Naive thymus-derived CD4-positive, alpha-beta T cell (primary cell): ENCODE data around the gene TM7SF3. TPM values are rescaled to one million over a fixed set of nuclear protein-coding genes. Genes with fewer than 3 reads are reported as not detected.
A peak's percentile ranks its signal among the peaks of the same experiment; 100 is the strongest.

ENCODE experiments used
- ATAC-seq: fragments of 150-1000 bp; cut with Tn5 transposase; 2 replicates; pipeline ENCODE4 v1.10.0; 2021; ENCODE audit warnings: mild to moderate bottlenecking, moderate library complexity
- CTCF ChIA-PET: fragments of 350-600 bp; sonication (Branson Sonifier 250); formaldehyde crosslinking; loops from one replicate; lab custom pipeline; 2021; ENCODE audit warnings: antibody characterized with exemption; lab: Charles Lee
- POLR2A ChIA-PET: fragments of 350-600 bp; sonication (Branson Sonifier 250); formaldehyde crosslinking; loops from one replicate; lab custom pipeline; 2021; ENCODE audit warnings: antibody characterized with exemption, inconsistent platforms; lab: Charles Lee
- DNase-seq, 9 donors: peaks; one replicate each; pipeline versions ENCODE4 v3.0.0 to v3.0.0-alpha.2; 2020 to 2022; ENCODE audit warnings: mixed read lengths in 1 of 9
- H3K27ac ChIP-seq: one replicate; pipeline ENCODE4 v1.7.0; 2013; ENCODE audit warnings: mild to moderate bottlenecking, low read depth, low read length, moderate library complexity
- H3K27me3 ChIP-seq, 2 donors: one replicate each; pipeline ENCODE4 v1.7.0; 2013; ENCODE audit warnings: low read length in 2 of 2, mild to moderate bottlenecking in 2 of 2, moderate library complexity in 2 of 2; ENCODE audit not compliant: control insufficient read depth in 2 of 2, insufficient read depth in 2 of 2
- H3K36me3 ChIP-seq, 3 experiments: 1 replicate in 2 of 3; 2 replicates in 1 of 3; pipeline ENCODE4 v1.7.0; 2013; ENCODE audit warnings: low read length in 3 of 3, mild to moderate bottlenecking in 3 of 3, moderate library complexity in 1 of 3; ENCODE audit not compliant: insufficient read depth in 3 of 3, control insufficient read depth in 2 of 3
- H3K4me1 ChIP-seq, 2 donors: one replicate each; pipeline ENCODE4 v1.7.0; 2013; ENCODE audit warnings: low read length in 2 of 2, mild to moderate bottlenecking in 2 of 2, moderate library complexity in 1 of 2; ENCODE audit not compliant: control insufficient read depth in 2 of 2, insufficient read depth in 2 of 2
- H3K4me3 ChIP-seq: 2 replicates; pipeline ENCODE4 v1.7.0; 2013; ENCODE audit warnings: mild to moderate bottlenecking, low read length
- H3K9me3 ChIP-seq, 3 experiments: 1 replicate in 2 of 3; 2 replicates in 1 of 3; pipeline ENCODE4 v1.7.0; 2013; ENCODE audit warnings: low read length in 3 of 3; ENCODE audit not compliant: control insufficient read depth in 2 of 3
- H3K27ac Mint-ChIP-seq, 9 donors: one replicate each; pipeline ENCODE4 v1.8.0; 2020 to 2022; ENCODE audit warnings: mixed read lengths in 9 of 9, mild to moderate bottlenecking in 8 of 9, moderate library complexity in 5 of 9, inconsistent platforms in 2 of 9
- H3K27me3 Mint-ChIP-seq, 5 donors: one replicate each; pipeline ENCODE4 v1.8.0; 2021 to 2022; ENCODE audit warnings: mixed read lengths in 5 of 5, mild to moderate bottlenecking in 1 of 5
- H3K36me3 Mint-ChIP-seq, 5 donors: one replicate each; pipeline ENCODE4 v1.8.0; 2020 to 2022; ENCODE audit warnings: mixed read lengths in 5 of 5, mild to moderate bottlenecking in 3 of 5, inconsistent platforms in 1 of 5
- H3K4me1 Mint-ChIP-seq, 7 donors: one replicate each; pipeline ENCODE4 v1.8.0; 2020 to 2022; ENCODE audit warnings: mixed read lengths in 7 of 7, mild to moderate bottlenecking in 3 of 7, inconsistent platforms in 1 of 7
- H3K4me3 Mint-ChIP-seq, 10 donors: one replicate each; pipeline ENCODE4 v1.8.0; 2020 to 2022; ENCODE audit warnings: mild to moderate bottlenecking in 10 of 10, mixed read lengths in 10 of 10, moderate library complexity in 6 of 10, inconsistent platforms in 2 of 10
- H3K9me3 Mint-ChIP-seq, 11 donors: one replicate each; pipeline ENCODE4 v1.8.0; 2020 to 2022; ENCODE audit warnings: mixed read lengths in 11 of 11, mild to moderate bottlenecking in 4 of 11, inconsistent platforms in 1 of 11, moderate library complexity in 1 of 11
- intact Hi-C, 2 donors: fragments of 100-400 bp; cut with micrococcal nuclease; formaldehyde crosslinking; loops; one replicate each; pipeline ENCODE4 v1.15.1; 2023
- polyA plus RNA-seq, 2 donors: library from polyadenylated mRNA; unstranded; fragments of 300-500 nt; fragmentation: Illumina TruSeq; gene quantifications; one replicate each; pipeline ENCODE4 v1.2.3, GENCODE V29; 2021
- total RNA-seq, 6 experiments: library from RNA in 5 of 6; stranded (reverse) in 5 of 6; gene quantifications; 1 replicate in 5 of 6; 2 replicates in 1 of 6; pipeline ENCODE4 v1.2.3 and lab custom pipeline; 2021 to 2026

Gene TM7SF3
- total and polyA plus RNA-seq, 7 experiments from 2014 or later, result 24.4 to 61.7 (median 33.0) TPM

DNA sequence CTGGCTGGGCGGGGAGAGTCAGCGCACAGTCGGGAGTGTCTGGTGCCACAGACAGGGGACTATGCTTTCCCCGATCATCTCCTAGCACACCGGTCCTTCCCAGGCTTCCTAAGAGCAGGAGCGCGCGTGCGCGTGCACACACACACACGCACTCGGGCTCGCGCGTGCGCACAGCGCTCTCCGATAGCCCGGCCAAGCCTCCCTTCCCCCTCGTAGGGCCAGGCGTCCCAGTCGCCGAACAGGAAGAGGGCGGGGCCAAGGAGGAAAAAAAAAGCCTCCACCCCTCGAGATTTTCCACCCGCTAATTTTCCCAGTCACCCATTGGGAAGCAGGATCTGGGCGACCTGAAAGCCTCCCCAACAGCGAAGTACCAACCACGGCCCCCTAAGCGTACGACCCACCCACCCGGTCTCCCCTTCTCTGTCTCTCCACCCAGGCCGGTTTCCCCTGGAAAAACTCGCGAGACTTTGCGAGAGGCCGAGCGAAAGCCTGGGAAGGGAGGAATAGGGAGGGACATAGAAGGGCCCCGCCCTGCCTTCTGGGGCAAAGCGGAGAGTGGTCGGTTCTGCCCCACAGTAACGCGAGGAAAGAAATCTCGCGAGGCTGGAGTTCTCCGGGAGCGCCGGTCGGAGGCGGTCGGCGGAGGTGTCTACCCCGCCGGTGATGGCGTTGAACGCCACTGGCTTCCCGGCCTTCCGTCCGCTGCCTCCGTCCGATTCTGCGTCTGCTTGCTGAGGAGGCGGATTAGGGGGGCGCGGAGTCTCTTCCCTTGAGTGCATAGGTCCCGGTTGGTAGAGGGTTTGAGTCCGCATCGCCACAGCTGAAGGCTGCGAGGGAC, 76.1 kb downstream of the TM7SF3 start, which contains the start of the genes FGFR1OP2 and INTS13:
Gene FGFR1OP2, plus strand, starts transcription at position 608 of the 838 bp plus-strand sequence. CDS start 15,689 bp downstream, outside the sequence.
Gene INTS13, minus strand, starts transcription at position 119 of the 838 bp plus-strand sequence. CDS start 1,178 bp downstream, outside the sequence.
- POLR2A ChIA-PET, result interaction anchor here (0.9 to 1.1 kb wide), 5 partner anchors 84 to 308 kb away, joined by 3 to 6 read pairs (median 4); partner anchors contain the start of genes ITPR2 and MED21
- H3K36me3 Mint-ChIP-seq, result peaks cover 6 to 25% (median 8%) of the 10 kb centered on the region in 5 donors
- CTCF ChIA-PET, result no interaction called here
- Histone ChIP-seq H3K27me3 (no peaks in the 10 kb centered on the region), H3K27ac (peak within 1 kb of the TSS; percentile 94), H3K9me3 (no peaks in the 10 kb centered on the region), H3K36me3 (peaks cover 0 to 12% (median 0%) of the 10 kb centered on the region in 3 experiments), H3K4me1 (peaks cover 32 to 35% of the 10 kb centered on the region in 2 donors), H3K4me3 (peak within 1 kb of the TSS; percentile 96)
- intact Hi-C loops, result loop anchor here (1.0 to 10.0 kb wide), 16 partner anchors 34 to 1886 kb away; partner anchors contain the start of genes ITPR2 (in 2 of the 2), MRPS35 (in 2 of the 2), PPFIBP1 (in 2 of the 2) and STK38L (in 2 of the 2)
- H3K4me1 Mint-ChIP-seq, result peaks cover 42 to 79% (median 68%) of the 10 kb centered on the region in 7 donors
- peak within 1 kb of the TSS; percentile 87 to 99 (median 97) for H3K4me3 Mint-ChIP-seq
- H3K9me3 Mint-ChIP-seq, result peaks cover 0 to 2% (median 0%) of the 10 kb centered on the region in 11 donors
- DNase-seq (peak; percentile 82 to 96 (median 93)), ATAC-seq (peak; percentile 95)
- H3K27me3 Mint-ChIP-seq, result peaks cover 0 to 3% (median 0%) of the 10 kb centered on the region in 5 donors
- H3K27ac Mint-ChIP-seq, result peak within 1 kb of the TSS; percentile 91 to 99 (median 95)

DNA sequence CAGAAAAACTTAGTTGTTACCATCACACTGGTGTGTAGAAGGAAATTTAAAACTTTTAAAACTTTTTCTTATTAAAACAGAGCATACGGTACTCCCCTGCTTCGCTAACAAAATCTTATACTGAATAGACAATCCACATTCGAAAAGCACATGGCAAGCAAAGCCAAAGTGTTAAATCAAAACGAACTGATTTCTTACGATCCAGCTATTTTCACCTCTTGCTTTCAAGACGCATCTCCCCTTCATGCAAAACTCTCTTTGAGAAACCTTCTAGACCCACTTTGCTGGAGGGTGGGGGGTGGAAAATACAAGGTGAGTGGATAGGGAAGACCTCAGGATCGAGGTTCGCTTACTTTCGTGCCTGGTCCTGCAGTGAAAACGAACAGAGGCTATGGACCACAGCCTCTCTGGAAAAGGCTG, 76.7 kb downstream of the TM7SF3 start:
- Histone ChIP-seq H3K4me3 (peak overlapping the region; percentile 96), H3K27me3 (no peaks in the 10 kb centered on the region), H3K36me3 (peaks cover 0 to 12% (median 0%) of the 10 kb centered on the region in 3 experiments), H3K9me3 (no peaks in the 10 kb centered on the region), H3K4me1 (peaks cover 29% of the 10 kb centered on the region in 2 donors), H3K27ac (peak overlapping the region; percentile 94)
- peaks cover 0 to 3% (median 0%) of the 10 kb centered on the region in 5 donors for H3K27me3 Mint-ChIP-seq
- POLR2A ChIA-PET, result interaction anchor here (0.8 to 2.0 kb wide), 5 partner anchors 76 to 308 kb away, joined by 3 to 7 read pairs (median 3); partner anchors contain the start of genes ITPR2, MED21 and TM7SF3
- H3K4me3 Mint-ChIP-seq, result peak overlapping the region; percentile 87 to 99 (median 97)
- intact Hi-C loops, result loop anchor here (1.0 to 10.0 kb wide), 6 partner anchors 35 to 1885 kb away; partner anchors contain the start of genes CCDC91 (in 1 of the 2), DNAI7 (in 1 of the 2) and ETFRF1 (in 1 of the 2)
- no peak for ATAC-seq
- no peak for DNase-seq
- peaks cover 9 to 28% (median 12%) of the 10 kb centered on the region in 5 donors for H3K36me3 Mint-ChIP-seq
- peak overlapping the region; percentile 91 to 99 (median 95) for H3K27ac Mint-ChIP-seq
- H3K4me1 Mint-ChIP-seq, result peaks cover 42 to 79% (median 68%) of the 10 kb centered on the region in 7 donors
- CTCF ChIA-PET, result no interaction called here
- peaks cover 0 to 2% (median 0%) of the 10 kb centered on the region in 11 donors for H3K9me3 Mint-ChIP-seq

DNA sequence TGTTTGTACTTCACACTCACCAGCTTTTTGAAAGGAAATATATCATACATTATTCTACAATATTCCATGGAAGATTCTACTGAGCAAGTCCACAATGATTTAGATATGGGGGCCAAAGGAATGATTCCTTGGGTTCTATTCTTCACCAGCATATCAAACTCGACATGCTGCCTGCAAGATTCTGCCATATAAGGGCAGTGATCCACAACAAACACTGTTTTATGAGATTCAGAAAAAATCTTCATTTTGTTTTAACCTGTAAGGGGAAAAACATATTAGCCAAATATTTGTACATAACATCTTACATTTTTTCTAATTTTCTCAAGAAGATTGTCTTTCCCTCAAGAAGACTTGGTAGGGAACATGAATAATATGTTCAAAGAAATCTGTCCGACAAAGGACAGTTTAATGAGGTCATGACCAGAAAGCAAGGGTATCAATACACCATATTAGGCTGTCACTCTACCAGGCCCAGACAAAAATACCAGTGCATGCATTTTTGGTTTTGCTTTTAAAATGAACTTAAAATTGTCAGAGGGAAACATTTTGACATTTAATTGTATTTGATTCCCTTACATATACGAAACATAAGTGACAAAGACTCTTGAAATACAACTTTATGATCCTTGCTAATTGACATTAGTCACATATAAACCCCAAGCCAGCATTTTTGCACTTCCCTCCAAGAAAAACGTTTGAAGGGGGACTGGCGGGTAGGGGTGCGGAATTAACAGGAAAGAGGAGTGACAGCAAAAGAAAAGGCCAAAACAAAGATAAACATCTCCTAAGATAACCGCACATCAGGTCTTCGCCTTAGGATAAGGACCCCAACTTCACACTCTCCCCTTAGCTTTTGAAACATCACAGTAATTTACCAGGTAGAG, 77.4 kb downstream of the TM7SF3 start:
- H3K36me3 Mint-ChIP-seq, result peaks cover 9 to 31% (median 13%) of the 10 kb centered on the region in 5 donors
- ATAC-seq, result no peak

GRCh38 chr12:26935636-26936378, 78.4 kb downstream of the TM7SF3 start:
- Mint-ChIP-seq H3K4me3 (peak overlapping the region; percentile 49 to 99 (median 96)), H3K36me3 (peaks cover 9 to 33% (median 15%) of the 10 kb centered on the region in 5 donors), H3K27me3 (peaks cover 0 to 3% (median 0%) of the 10 kb centered on the region in 5 donors), H3K4me1 (peaks cover 33 to 71% (median 61%) of the 10 kb centered on the region in 7 donors), H3K9me3 (peaks cover 0 to 2% (median 0%) of the 10 kb centered on the region in 11 donors), H3K27ac (peak overlapping the region; percentile 39 to 99 (median 93))
- CTCF ChIA-PET, result interaction anchor here (0.7 to 1.1 kb wide), 2 partner anchors 79 to 91 kb away, joined by 3 read pairs; partner anchors contain the start of gene TM7SF3
- H3K4me3 ChIP-seq, result peak overlapping the region; percentile 96
- intact Hi-C loops, result loop anchor here (2.0 to 10.0 kb wide), 6 partner anchors 206 to 1884 kb away; partner anchors contain the start of genes CCDC91 (in 1 of the 2), DNAI7 (in 1 of the 2) and ETFRF1 (in 1 of the 2)
- no peak for DNase-seq
- H3K4me1 ChIP-seq, result peaks cover 18 to 24% of the 10 kb centered on the region in 2 donors
- H3K9me3 ChIP-seq, result no peaks in the 10 kb centered on the region
- H3K27me3 ChIP-seq, result no peaks in the 10 kb centered on the region
- H3K27ac ChIP-seq, result peak overlapping the region; percentile 49
- ATAC-seq, result no peak
- peaks cover 0 to 12% (median 0%) of the 10 kb centered on the region in 3 experiments for H3K36me3 ChIP-seq
- POLR2A ChIA-PET, result interaction anchor here (0.8 to 2.0 kb wide), 3 partner anchors 9 to 80 kb away, joined by 3 to 7 read pairs (median 4); no protein-coding TSS in a partner anchor

More for the DNA sequence above, 77.4 kb downstream of the TM7SF3 start:
- H3K27me3 Mint-ChIP-seq, result peaks cover 0 to 3% (median 0%) of the 10 kb centered on the region in 5 donors
- peak overlapping the region; percentile 91 to 99 (median 95) for H3K27ac Mint-ChIP-seq
- ChIA-PET POLR2A (interaction anchor here (0.8 to 2.0 kb wide), 7 partner anchors 10 to 309 kb away, joined by 3 to 7 read pairs (median 3); partner anchors contain the start of genes ITPR2, MED21 and TM7SF3), CTCF (no interaction called here)
- Histone ChIP-seq H3K27ac (peak overlapping the region; percentile 94), H3K9me3 (no peaks in the 10 kb centered on the region), H3K4me1 (peaks cover 22 to 29% of the 10 kb centered on the region in 2 donors), H3K4me3 (peak overlapping the region; percentile 96), H3K27me3 (no peaks in the 10 kb centered on the region), H3K36me3 (peaks cover 0 to 12% (median 0%) of the 10 kb centered on the region in 3 experiments)
- DNase-seq, result peak in 3 of 9 donors; percentile 5 to 16 (median 13)
- peaks cover 37 to 79% (median 68%) of the 10 kb centered on the region in 7 donors for H3K4me1 Mint-ChIP-seq
- peaks cover 0 to 2% (median 0%) of the 10 kb centered on the region in 11 donors for H3K9me3 Mint-ChIP-seq
- intact Hi-C loops, result loop anchor here (1.0 to 10.0 kb wide), 6 partner anchors 36 to 1884 kb away; partner anchors contain the start of genes CCDC91 (in 1 of the 2), DNAI7 (in 1 of the 2) and ETFRF1 (in 1 of the 2)
- H3K4me3 Mint-ChIP-seq, result peak overlapping the region; percentile 87 to 99 (median 97)

- Mint-ChIP-seq H3K4me3 (no peak overlapping the region), H3K9me3 (no peaks in the 10 kb centered on the region), H3K27ac (peak overlapping the region in 1 of 9 donors; percentile 47), H3K27me3 (no peaks in the 10 kb centered on the region), H3K36me3 (peaks cover 9 to 53% (median 41%) of the 10 kb centered on the region in 5 donors), H3K4me1 (peaks cover 13 to 48% (median 38%) of the 10 kb centered on the region in 7 donors)
- Histone ChIP-seq H3K27ac (no peak overlapping the region), H3K9me3 (no peaks in the 10 kb centered on the region), H3K4me3 (no peak overlapping the region), H3K36me3 (peaks cover 0 to 21% (median 4%) of the 10 kb centered on the region in 3 experiments), H3K27me3 (no peaks in the 10 kb centered on the region), H3K4me1 (peaks cover 0 to 8% of the 10 kb centered on the region in 2 donors)
- ATAC-seq, result no peak
- intact Hi-C loops, result no loop called here
- POLR2A ChIA-PET, result no interaction called here
- CTCF ChIA-PET, result no interaction called here
- no peak for DNase-seq
Measured at GRCh38 chr12:26929590-26929989, 84.6 kb downstream of the TM7SF3 start.
